A549 (cell line): ENCODE data around the gene AGTRAP. TPM values are rescaled to one million over a fixed set of nuclear protein-coding genes. Genes with fewer than 3 reads are reported as not detected.

ENCODE experiments used
- ATAC-seq, 2 experiments: fragments of 200-7000 bp in 1 of 2; fragments of >200 bp in 1 of 2; cut with Nextera tagmentation in 1 of 2; cut with Tn5 transposase in 1 of 2; 3 replicates each; pipeline versions ENCODE4 v1.8.0 to v1.9.1; 2018 to 2020; ENCODE audit warnings: mild to moderate bottlenecking in 1 of 2, moderate library complexity in 1 of 2
- CTCF ChIA-PET: fragments of 300-600 bp; sonication (Branson Sonifier 250); formaldehyde crosslinking; extraction: SDS; loops from one replicate; lab custom pipeline; 2021; ENCODE audit warnings: antibody characterized with exemption, inconsistent platforms; lab: Yijun Ruan, JAX
- POLR2A ChIA-PET: fragments of 350-600 bp; formaldehyde crosslinking; extraction: SDS; loops from one replicate; lab custom pipeline; 2021; ENCODE audit warnings: antibody characterized with exemption, inconsistent platforms; lab: Yijun Ruan, JAX
- DNase-seq, 2 experiments: peaks; one replicate each; pipeline versions ENCODE4 v3.0.0 to v3.0.0-alpha.2; 2011 to 2016; ENCODE audit warnings: low read depth in 1 of 2, low spot score in 1 of 2
- FAIRE-seq: peaks from 2 replicates; lab custom pipeline; 2011; peaks lifted over from hg19 to GRCh38; lab: Jason Lieb, UNC
- H3K27ac ChIP-seq, 2 experiments: fragments of >200 bp; sonication (Bioruptor Twin); formaldehyde crosslinking; 3 replicates each; pipeline ENCODE4 v1.5.1; 2016 to 2017
- H3K4me1 ChIP-seq: fragments of >200 bp; sonication (Bioruptor Twin); formaldehyde crosslinking; 3 replicates; pipeline ENCODE4 v1.6.1; 2016
- H3K4me2 ChIP-seq: fragments of >200 bp; sonication (Bioruptor Twin); formaldehyde crosslinking; 3 replicates; pipeline ENCODE4 v1.6.1; 2016
- H3K4me3 ChIP-seq: fragments of >200 bp; sonication (Bioruptor Twin); formaldehyde crosslinking; 3 replicates; pipeline ENCODE4 v1.5.1; 2016
- H3K9me3 ChIP-seq: fragments of >200 bp; sonication (Bioruptor Twin); formaldehyde crosslinking; 3 replicates; pipeline ENCODE4 v1.6.1; 2016
- ATOH8 ChIP-seq: fragments of 250-450 bp; sonication (Bioruptor Pico); IDR thresholded peaks from 2 replicates; pipeline ENCODE4 v1.5.0; 2020; ENCODE audit warnings: low read depth, mild to moderate bottlenecking, moderate library complexity
- BHLHE40 ChIP-seq: IDR thresholded peaks from 2 replicates; pipeline ENCODE4 v1.6.1; 2012; ENCODE audit warnings: low read depth, low read length, inconsistent platforms
- CBX2 ChIP-seq: fragments of 200-600 bp; sonication (generic); IDR thresholded peaks from 2 replicates; pipeline ENCODE4 v1.6.1; 2016; ENCODE audit warnings: low read depth, mild to moderate bottlenecking, borderline replicate concordance
- E2F6 ChIP-seq: IDR thresholded peaks from 2 replicates; pipeline ENCODE4 v1.6.1; 2012; ENCODE audit warnings: low read depth, borderline replicate concordance
- EHF ChIP-seq: fragments of 250-450 bp; sonication (Bioruptor Pico); IDR thresholded peaks from 2 replicates; pipeline ENCODE4 v1.5.0; 2020; ENCODE audit warnings: mild to moderate bottlenecking
- EHMT2 ChIP-seq: fragments of 200-600 bp; sonication (generic); IDR thresholded peaks from 2 replicates; pipeline ENCODE4 v1.6.1; 2016; ENCODE audit warnings: antibody characterized with exemption, low read depth, mild to moderate bottlenecking, moderate library complexity
- FOSL2 ChIP-seq, 2 experiments: fragments of 450-650 bp in 1 of 2; fragments of >200 bp in 1 of 2; sonication (Bioruptor Twin) in 1 of 2; formaldehyde crosslinking; IDR thresholded peaks; 2 replicates each; pipeline versions ENCODE4 v1.5.0 to v1.6.1; 2016 to 2020; ENCODE audit warnings: mild to moderate bottlenecking in 1 of 2, moderate library complexity in 1 of 2
- HOXA7 ChIP-seq: fragments of 250-450 bp; sonication (Bioruptor Pico); IDR thresholded peaks from 2 replicates; pipeline ENCODE4 v1.5.0; 2020; ENCODE audit warnings: mild to moderate bottlenecking, moderate library complexity
- MAX ChIP-seq: IDR thresholded peaks from 2 replicates; pipeline ENCODE4 v1.6.1; 2012
- MYC ChIP-seq: IDR thresholded peaks from 2 replicates; pipeline ENCODE4 v1.6.1; 2012; ENCODE audit warnings: mild to moderate bottlenecking, inconsistent platforms, low read length, improper control_type of control experiment, borderline replicate concordance
- NPAS2 ChIP-seq: fragments of 250-450 bp; sonication (Bioruptor Pico); IDR thresholded peaks from 2 replicates; pipeline ENCODE4 v1.8.0; 2022; ENCODE audit warnings: mild to moderate bottlenecking, moderate library complexity, borderline replicate concordance
- NR3C1 ChIP-seq: fragments of >200 bp; sonication (Bioruptor Twin); formaldehyde crosslinking; IDR thresholded peaks from 3 replicates; pipeline ENCODE4 v1.6.1; 2017
- PBX3 ChIP-seq: IDR thresholded peaks from 2 replicates; pipeline ENCODE4 v1.6.1; 2012
- RNF2 ChIP-seq: fragments of 200-600 bp; sonication (generic); IDR thresholded peaks from 2 replicates; pipeline ENCODE4 v1.6.1; 2016; ENCODE audit warnings: low read depth, mild to moderate bottlenecking, antibody characterized with exemption, moderate library complexity, borderline replicate concordance
- SMC3 ChIP-seq: fragments of >200 bp; sonication (Bioruptor Twin); formaldehyde crosslinking; IDR thresholded peaks from 3 replicates; pipeline ENCODE4 v1.6.1; 2018; ENCODE audit warnings: inconsistent platforms
- USF2 ChIP-seq: fragments of 450-650 bp; IDR thresholded peaks from 2 replicates; pipeline ENCODE4 v1.6.1; 2014; ENCODE audit warnings: antibody characterized with exemption
- ZFP36 ChIP-seq: fragments of 450-650 bp; IDR thresholded peaks from 2 replicates; pipeline ENCODE4 v1.6.1; 2014; ENCODE audit warnings: borderline replicate concordance; ENCODE audit not compliant: partially characterized antibody
- ZNF302 ChIP-seq: fragments of 250-450 bp; sonication (Bioruptor Pico); IDR thresholded peaks from 2 replicates; pipeline ENCODE4 v1.9.0; 2021; ENCODE audit warnings: inconsistent platforms, mild to moderate bottlenecking, moderate library complexity
- WGBS: methylation state at CpG from one replicate; pipeline ENCODE4 v1.1.6; 2017; ENCODE audit errors: missing lambda C conversion rate; 5-methylcytosine and 5-hydroxymethylcytosine counted together
- polyA plus RNA-seq, 4 experiments: library from polyadenylated mRNA; depleted of rRNA in 3 of 4; stranded (reverse); fragments of >200 nt; fragmentation: RNase III in 1 of 4; extraction: RNeasy Plus Mini Kit Qiagen cat#74134 plus additional on column Dnase treatment in 1 of 4; gene quantifications; 2 replicates in 3 of 4; 3 replicates in 1 of 4; pipeline ENCODE4 v1.2.3, GENCODE V29; 2011 to 2017
- TF ChIP-seq, protein P1 (sequence below): fragments of >200 bp; sonication (Bioruptor Twin); formaldehyde crosslinking; IDR thresholded peaks from 3 replicates; pipeline ENCODE4 v1.5.1; 2016
- TF ChIP-seq, protein P2 (sequence below): fragments of >200 bp; sonication (Bioruptor Twin); formaldehyde crosslinking; IDR thresholded peaks from 2 replicates; pipeline ENCODE4 v1.6.1; 2016

Gene AGTRAP
- polyA plus RNA-seq, 2 of the 4 experiments (the other 2 are of a cell fraction) = 26.9 to 57.5 TPM

- H3K4me1 ChIP-seq = no peaks in the 10 kb centered on the region; the same call in 2 of the 3 replicates
- TF ChIP-seq ZFP36 (no peak), MAX (no peak)
- no peaks in the 10 kb centered on the region for H3K9me3 ChIP-seq
- WGBS = 68% methylated on average over 14 of the region's 17 CpGs
- ATAC-seq (no peak), FAIRE-seq (no peak), DNase-seq (no peak)
- H3K4me2 ChIP-seq = no peak overlapping the region
- H3K27ac ChIP-seq = no peak overlapping the region
- no peak overlapping the region for H3K4me3 ChIP-seq
- ChIA-PET CTCF (no interaction called here), POLR2A (no interaction called here)
Measured at GRCh38 chr1:11752359-11753088, 16.6 kb downstream of the AGTRAP start.

DNA sequence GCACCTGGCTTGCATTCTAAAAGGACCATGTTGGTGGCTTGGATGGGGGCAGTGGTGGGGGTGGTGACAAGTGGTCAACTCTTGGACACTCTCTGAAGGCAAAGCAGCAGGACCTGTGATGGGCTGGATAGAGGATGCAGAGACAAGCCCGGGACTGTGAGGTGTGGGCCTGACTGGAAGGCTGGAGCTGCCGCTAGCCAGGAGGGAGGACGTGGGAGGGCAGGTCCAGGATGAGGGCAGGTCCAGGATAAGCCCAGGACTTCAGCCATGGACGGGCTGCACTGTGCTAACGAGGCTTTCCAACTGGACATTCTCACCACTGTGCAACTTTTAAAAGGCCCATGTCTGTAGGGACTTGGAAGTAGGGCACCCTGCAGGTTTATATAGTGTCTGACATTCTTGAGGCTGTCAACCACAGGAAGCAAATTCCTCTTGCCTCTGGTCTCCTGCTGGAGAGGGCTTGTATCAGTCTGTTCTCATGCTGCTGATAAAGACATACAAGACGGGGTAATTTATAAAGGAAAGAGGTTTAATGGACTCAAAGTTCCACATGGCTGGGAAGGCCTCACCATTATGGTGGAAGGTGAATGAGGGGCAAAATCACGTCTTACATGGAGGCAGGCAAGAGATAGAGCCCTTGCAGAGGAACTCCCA lies 17.7 kb downstream of the AGTRAP start:
- CTCF ChIA-PET = interaction anchor here (1.4 kb wide), 1 partner anchor 32 kb away, joined by 4 read pairs; no protein-coding TSS in a partner anchor
- ATAC-seq = no peak
- 74% methylated on average over 7 of the region's 7 CpGs for whole genome bisulfite sequencing
- no peak for FAIRE-seq
- Histone ChIP-seq H3K4me2 (no peak overlapping the region), H3K27ac (no peak overlapping the region), H3K4me1 (no peaks in the 10 kb centered on the region; the same call in 2 of the 3 replicates), H3K4me3 (no peak overlapping the region), H3K9me3 (no peaks in the 10 kb centered on the region)
- POLR2A ChIA-PET = no interaction called here
- no peak for DNase-seq
- TF ChIP-seq USF2 = no peak
- TF ChIP-seq E2F6 = no peak
- TF ChIP-seq BHLHE40 = no peak
- TF ChIP-seq HOXA7 (CRISPR knock-in tag) = no peak

DNA sequence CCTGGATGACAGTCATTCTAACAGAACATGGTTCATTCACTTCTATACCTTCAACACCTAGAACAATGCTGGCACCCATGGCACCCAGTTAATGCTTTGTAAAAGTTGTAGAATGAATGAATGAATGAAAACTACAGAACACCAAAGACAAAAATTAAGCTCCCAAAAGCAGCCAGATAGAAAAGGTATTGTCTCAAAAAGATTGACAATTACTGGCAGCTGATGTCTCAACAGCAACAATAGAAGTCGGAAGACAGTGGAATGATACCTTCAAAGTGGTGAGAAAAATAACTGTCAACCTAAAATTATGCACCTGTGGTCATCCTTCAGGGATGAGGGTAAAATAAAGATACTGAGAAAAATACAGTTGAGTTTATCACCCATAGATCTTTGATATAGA lies 21.1 kb downstream of the AGTRAP start:
- FAIRE-seq = no peak
- DNase-seq = no peak
- ChIA-PET CTCF (interaction anchor here (0.6 to 1.4 kb wide), 3 partner anchors 37 to 83 kb away, joined by 3 read pairs; no protein-coding TSS in a partner anchor), POLR2A (no interaction called here)
- H3K4me3 ChIP-seq = no peak overlapping the region
- no peaks in the 10 kb centered on the region for H3K4me1 ChIP-seq
- ATAC-seq = no peak
- H3K4me2 ChIP-seq = no peak overlapping the region
- no peaks in the 10 kb centered on the region for H3K9me3 ChIP-seq
- no peak overlapping the region for H3K27ac ChIP-seq
- WGBS = 43% methylated on average over 1 of the region's 1 CpG
- no peak for TF ChIP-seq E2F6
- no peak for TF ChIP-seq MAX
- no peak for TF ChIP-seq RNF2
- TF ChIP-seq EHF (CRISPR knock-in tag) = no peak
- TF ChIP-seq BHLHE40 = no peak
- TF ChIP-seq NPAS2 (CRISPR knock-in tag) = no peak
- no peak for TF ChIP-seq SMC3
- no peak for TF ChIP-seq FOSL2 (IDR thresholded peaks at IDR 0.05)
- TF ChIP-seq FOSL2 (CRISPR knock-in tag; IDR thresholded peaks at IDR 0.05) = no peak
- TF ChIP-seq ATOH8 = no peak
- no peak for TF ChIP-seq USF2
- no peak for TF ChIP-seq NR3C1
- TF ChIP-seq, protein P1, sequence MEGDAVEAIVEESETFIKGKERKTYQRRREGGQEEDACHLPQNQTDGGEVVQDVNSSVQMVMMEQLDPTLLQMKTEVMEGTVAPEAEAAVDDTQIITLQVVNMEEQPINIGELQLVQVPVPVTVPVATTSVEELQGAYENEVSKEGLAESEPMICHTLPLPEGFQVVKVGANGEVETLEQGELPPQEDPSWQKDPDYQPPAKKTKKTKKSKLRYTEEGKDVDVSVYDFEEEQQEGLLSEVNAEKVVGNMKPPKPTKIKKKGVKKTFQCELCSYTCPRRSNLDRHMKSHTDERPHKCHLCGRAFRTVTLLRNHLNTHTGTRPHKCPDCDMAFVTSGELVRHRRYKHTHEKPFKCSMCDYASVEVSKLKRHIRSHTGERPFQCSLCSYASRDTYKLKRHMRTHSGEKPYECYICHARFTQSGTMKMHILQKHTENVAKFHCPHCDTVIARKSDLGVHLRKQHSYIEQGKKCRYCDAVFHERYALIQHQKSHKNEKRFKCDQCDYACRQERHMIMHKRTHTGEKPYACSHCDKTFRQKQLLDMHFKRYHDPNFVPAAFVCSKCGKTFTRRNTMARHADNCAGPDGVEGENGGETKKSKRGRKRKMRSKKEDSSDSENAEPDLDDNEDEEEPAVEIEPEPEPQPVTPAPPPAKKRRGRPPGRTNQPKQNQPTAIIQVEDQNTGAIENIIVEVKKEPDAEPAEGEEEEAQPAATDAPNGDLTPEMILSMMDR = no peak
- no peak for TF ChIP-seq PBX3
- TF ChIP-seq, protein P2, sequence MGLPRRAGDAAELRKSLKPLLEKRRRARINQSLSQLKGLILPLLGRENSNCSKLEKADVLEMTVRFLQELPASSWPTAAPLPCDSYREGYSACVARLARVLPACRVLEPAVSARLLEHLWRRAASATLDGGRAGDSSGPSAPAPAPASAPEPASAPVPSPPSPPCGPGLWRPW = no peak
- TF ChIP-seq HOXA7 (CRISPR knock-in tag) = no peak
- no peak for TF ChIP-seq ZNF302 (CRISPR knock-in tag)
- no peak for TF ChIP-seq CBX2
- TF ChIP-seq MYC = no peak
- TF ChIP-seq EHMT2 = no peak
